Psoas muscle (tissue), 8 donors: ENCODE data around the gene FOXI3. TPM values are rescaled to one million over a fixed set of nuclear protein-coding genes. Genes with fewer than 3 reads are reported as not detected.

Experiments
- ATAC-seq, 4 donors: fragments of 200-7000 bp; cut with Tn5 transposase; one replicate each; pipeline ENCODE4 v1.9.1; 2020; ENCODE audit warnings: moderate library complexity in 3 of 4, mild to moderate bottlenecking in 2 of 4
- DNase-seq, 2 donors: peaks; one replicate each; pipeline ENCODE4 v3.0.0-alpha.2; 2020
- H3K27ac ChIP-seq: fragments of 200-600 bp; one replicate; pipeline ENCODE4 v1.8.0; 2022
- H3K27me3 ChIP-seq, 3 donors: fragments of 200-600 bp in 1 of 3; one replicate each; pipeline versions ENCODE4 v1.6.1 to v1.8.0; 2013 to 2022; ENCODE audit warnings: low read length in 2 of 3, mild to moderate bottlenecking in 2 of 3, moderate library complexity in 1 of 3; ENCODE audit not compliant: insufficient read depth in 3 of 3
- H3K36me3 ChIP-seq, 2 donors: fragments of 200-600 bp in 1 of 2; one replicate each; pipeline versions ENCODE4 v1.6.1 to v1.8.0; 2013 to 2022; ENCODE audit warnings: low read depth in 1 of 2, mild to moderate bottlenecking in 1 of 2, moderate library complexity in 1 of 2; ENCODE audit not compliant: insufficient read depth in 1 of 2
- H3K4me1 ChIP-seq: fragments of 200-600 bp; one replicate; pipeline ENCODE4 v1.8.0; 2022
- H3K4me3 ChIP-seq: fragments of 200-600 bp; one replicate; pipeline ENCODE4 v1.8.0; 2022; ENCODE audit warnings: mild to moderate bottlenecking
- H3K9me3 ChIP-seq: fragments of 200-600 bp; one replicate; pipeline ENCODE4 v1.8.0; 2022
- CTCF ChIP-seq: fragments of 200-600 bp; IDR thresholded peaks from one replicate; pipeline ENCODE4 v1.8.0; 2022; ENCODE audit warnings: antibody characterized with exemption
- WGBS, 3 donors: extraction: QIAGEN DNeasy Blood & Tissue Kit; methylation state at CpG; one replicate each; pipeline versions ENCODE4 v1.1.6 to v1.1.7; 2013; 5-methylcytosine and 5-hydroxymethylcytosine counted together
- intact Hi-C, 2 donors: fragments of 100-400 bp; cut with DNase I; formaldehyde crosslinking; loops; one replicate each; pipeline versions ENCODE4 v1.11.0 to v1.14.2; 2022
- polyA plus RNA-seq, 3 donors: library from polyadenylated mRNA; stranded (reverse); fragments of 200-250 nt; gene quantifications; one replicate each; pipeline ENCODE4 v1.2.3, GENCODE V29; 2013
- total RNA-seq, 4 donors: library from RNA; stranded (reverse); fragmentation: NEBNext Ultra II Directional in 2 of 4; extraction: Animal tissue kit (Norgen Biotek cat#: 25700) in 2 of 4; gene quantifications; one replicate each; pipeline versions ENCODE4 v1.2.1 to v1.2.4, GENCODE V29; 2021 to 2023
- donor health status: healthy with polysubstance abuse.
- donor health status: DM: no; HTN: no; CAD: no; lungs with moderate emphysema.
- donor health status: Bipolar disorder and iron deficiency.
- donor health status: healthy.
- donor health status: DM: yes; HTN: yes; CAD: no.
- donor health status: DM: no; HTN: no; CAD: no.
- donor health status: DM: no; HTN: no; CAD: no.
- donor health status: DM: yes; HTN: yes; CAD: no.

FOXI3 gene
- total and polyA plus RNA-seq, 7 donors: not detected

GRCh38 chr2:88471083-88471942, 18.8 kb upstream of the FOXI3 start:
- no peak for DNase-seq
- Histone ChIP-seq H3K9me3 (no peaks in the 10 kb centered on the region), H3K36me3 (no peaks in the 10 kb centered on the region), H3K4me1 (no peaks in the 10 kb centered on the region), H3K27me3 (peaks cover 0 to 11% (median 0%) of the 10 kb centered on the region in 3 donors), H3K27ac (no peak overlapping the region), H3K4me3 (no peak overlapping the region)
- TF ChIP-seq CTCF: no peak
- ATAC-seq: no peak
- WGBS, 3 donors: 40 to 49% (median 45%) methylated on average over 11 of the region's 11 CpGs
- intact Hi-C loops: no loop called here

- no peak overlapping the region for H3K27ac ChIP-seq
- no peaks in the 10 kb centered on the region for H3K9me3 ChIP-seq
- no peak for TF ChIP-seq CTCF
- peaks cover 0 to 11% (median 0%) of the 10 kb centered on the region in 3 donors for H3K27me3 ChIP-seq
- DNase-seq: no peak
- H3K4me3 ChIP-seq: no peak overlapping the region
- intact Hi-C loops: no loop called here
- no peak for ATAC-seq
- no peaks in the 10 kb centered on the region for H3K36me3 ChIP-seq
- no peaks in the 10 kb centered on the region for H3K4me1 ChIP-seq
- 72 to 74% (median 73%) methylated on average over 4 of the region's 4 CpGs for WGBS, 3 donors
Observed at GRCh38 chr2:88469202-88470114, 17.0 kb upstream of the FOXI3 start.

GRCh38 chr2:88464153-88464552, 11.7 kb upstream of the FOXI3 start:
- ATAC-seq: no peak
- intact Hi-C loops: no loop called here
- Histone ChIP-seq H3K27me3 (peaks cover 0 to 3% (median 3%) of the 10 kb centered on the region in 3 donors), H3K9me3 (no peaks in the 10 kb centered on the region), H3K4me1 (no peaks in the 10 kb centered on the region), H3K27ac (no peak overlapping the region), H3K36me3 (no peaks in the 10 kb centered on the region), H3K4me3 (no peak overlapping the region)
- no peak for TF ChIP-seq CTCF
- no peak for DNase-seq
- 78 to 87% (median 79%) methylated on average over 5 of the region's 5 CpGs for WGBS, 3 donors

GRCh38 chr2:88458633-88459032, 6.1 kb upstream of the FOXI3 start:
- no peak overlapping the region for H3K27ac ChIP-seq
- no peak for ATAC-seq
- no peak for DNase-seq
- peaks cover 2 to 32% (median 5%) of the 10 kb centered on the region in 3 donors for H3K27me3 ChIP-seq
- no peaks in the 10 kb centered on the region for H3K9me3 ChIP-seq
- TF ChIP-seq CTCF: no peak
- intact Hi-C loops: no loop called here
- WGBS, 3 donors: 38 to 44% (median 39%) methylated on average over 1 of the region's 1 CpG
- H3K4me3 ChIP-seq: no peak overlapping the region
- no peaks in the 10 kb centered on the region for H3K36me3 ChIP-seq
- no peaks in the 10 kb centered on the region for H3K4me1 ChIP-seq
